SU-DHL-6 (cell line): ENCODE measurements around the gene TAGLN2.

Experiments
- H2AFZ ChIP-seq: fragments of 200-600 bp; sonication (generic); 2 replicates; pipeline ENCODE4 v1.6.1; 2014; ENCODE audit warnings: low read depth, mild to moderate bottlenecking, moderate library complexity, mixed read lengths, antibody characterized with exemption, low read length; ENCODE audit not compliant: severe bottlenecking
- H3F3A ChIP-seq: fragments of 200-600 bp; shearing (Covaris generic); 2 replicates; pipeline ENCODE4 v1.6.0; 2016; ENCODE audit warnings: antibody characterized with exemption, mild to moderate bottlenecking; ENCODE audit not compliant: insufficient read depth
- H3K27ac ChIP-seq: fragments of 200-600 bp; sonication (generic); 2 replicates; pipeline ENCODE4 v1.5.1; 2016; ENCODE audit warnings: low read depth, mild to moderate bottlenecking, low read length, moderate library complexity, mixed read lengths
- H3K27me3 ChIP-seq: fragments of 200-600 bp; sonication (generic), shearing (Covaris generic); 2 replicates; pipeline ENCODE4 v1.6.0; 2014; ENCODE audit warnings: mild to moderate bottlenecking, low read length
- H3K36me3 ChIP-seq: fragments of 200-600 bp; sonication (generic); 2 replicates; pipeline ENCODE4 v1.6.1; 2014; ENCODE audit warnings: mild to moderate bottlenecking, low read length, mixed read lengths
- H3K4me2 ChIP-seq: fragments of 300-600, 200-600 bp; shearing (Covaris generic), sonication (generic); 2 replicates; pipeline ENCODE4 v1.6.0; 2014; ENCODE audit warnings: low read length, low read depth, mild to moderate bottlenecking; ENCODE audit not compliant: poor library complexity, severe bottlenecking
- H3K4me3 ChIP-seq: fragments of 200-600 bp; sonication (generic); 2 replicates; pipeline ENCODE4 v1.5.1; 2014; ENCODE audit warnings: antibody characterized with exemption, low read length, mild to moderate bottlenecking, mixed read lengths; ENCODE audit not compliant: insufficient read depth, poor library complexity, severe bottlenecking
- H3K79me2 ChIP-seq: fragments of 200-600 bp; sonication (generic); 2 replicates; pipeline ENCODE4 v1.6.1; 2014; ENCODE audit warnings: mild to moderate bottlenecking, low read length, moderate library complexity; ENCODE audit not compliant: insufficient read depth
- H3K9ac ChIP-seq: fragments of 200-600 bp; sonication (generic); 2 replicates; pipeline ENCODE4 v1.7.0; 2014; ENCODE audit warnings: mild to moderate bottlenecking, low read length
- H3K9me2 ChIP-seq: fragments of 200-600 bp; sonication (generic); replicated peaks from 2 replicates; pipeline ENCODE4 v1.6.1; 2014; ENCODE audit warnings: low read length; ENCODE audit not compliant: insufficient read depth
- H3K9me3 ChIP-seq: fragments of 200-600 bp; sonication (generic); 2 replicates; pipeline ENCODE4 v1.6.1; 2014; ENCODE audit warnings: low read length, mixed read lengths; ENCODE audit not compliant: insufficient read depth
- H4K20me1 ChIP-seq: fragments of 200-600 bp; sonication (generic); 2 replicates; pipeline ENCODE4 v1.6.1; 2014; ENCODE audit warnings: low read depth, mild to moderate bottlenecking, antibody characterized with exemption, low read length, moderate library complexity, mixed read lengths
- CTCF ChIP-seq: fragments of 200-600 bp; sonication (generic); IDR thresholded peaks from one replicate; pipeline ENCODE4 v1.5.1; 2017; ENCODE audit warnings: antibody characterized with exemption, mild to moderate bottlenecking, low read length, moderate library complexity; ENCODE audit not compliant: insufficient read depth, poor library complexity, severe bottlenecking
- EZH2phosphoT487 ChIP-seq: fragments of 200-600 bp; sonication (generic), shearing (Covaris generic); conservative IDR thresholded peaks from 2 replicates; pipeline ENCODE4 v1.6.1; 2018; ENCODE audit warnings: mild to moderate bottlenecking, antibody characterized with exemption, low read length, moderate library complexity, mixed read lengths

Gene TAGLN2

GRCh38 chr1:159942632-159943277 lies 17.4 kb upstream of the TAGLN2 start:
- TF ChIP-seq EZH2phosphoT487 = no peak
- no peak for TF ChIP-seq CTCF
- H3K9me2 ChIP-seq = no peaks in the 10 kb centered on the region
- H3K9ac ChIP-seq = no peak overlapping the region
- H3K27me3 ChIP-seq = no peaks in the 10 kb centered on the region
- H3K79me2 ChIP-seq = no peaks in the 10 kb centered on the region
- H3K4me3 ChIP-seq = no peak overlapping the region
- H3K9me3 ChIP-seq = no peaks in the 10 kb centered on the region
- no peaks in the 10 kb centered on the region for H4K20me1 ChIP-seq
- no peak overlapping the region for H3K4me2 ChIP-seq
- H3F3A ChIP-seq = no peaks in the 10 kb centered on the region
- H3K36me3 ChIP-seq = no peaks in the 10 kb centered on the region
- no peak overlapping the region for H2AFZ ChIP-seq
- no peak overlapping the region for H3K27ac ChIP-seq

DNA sequence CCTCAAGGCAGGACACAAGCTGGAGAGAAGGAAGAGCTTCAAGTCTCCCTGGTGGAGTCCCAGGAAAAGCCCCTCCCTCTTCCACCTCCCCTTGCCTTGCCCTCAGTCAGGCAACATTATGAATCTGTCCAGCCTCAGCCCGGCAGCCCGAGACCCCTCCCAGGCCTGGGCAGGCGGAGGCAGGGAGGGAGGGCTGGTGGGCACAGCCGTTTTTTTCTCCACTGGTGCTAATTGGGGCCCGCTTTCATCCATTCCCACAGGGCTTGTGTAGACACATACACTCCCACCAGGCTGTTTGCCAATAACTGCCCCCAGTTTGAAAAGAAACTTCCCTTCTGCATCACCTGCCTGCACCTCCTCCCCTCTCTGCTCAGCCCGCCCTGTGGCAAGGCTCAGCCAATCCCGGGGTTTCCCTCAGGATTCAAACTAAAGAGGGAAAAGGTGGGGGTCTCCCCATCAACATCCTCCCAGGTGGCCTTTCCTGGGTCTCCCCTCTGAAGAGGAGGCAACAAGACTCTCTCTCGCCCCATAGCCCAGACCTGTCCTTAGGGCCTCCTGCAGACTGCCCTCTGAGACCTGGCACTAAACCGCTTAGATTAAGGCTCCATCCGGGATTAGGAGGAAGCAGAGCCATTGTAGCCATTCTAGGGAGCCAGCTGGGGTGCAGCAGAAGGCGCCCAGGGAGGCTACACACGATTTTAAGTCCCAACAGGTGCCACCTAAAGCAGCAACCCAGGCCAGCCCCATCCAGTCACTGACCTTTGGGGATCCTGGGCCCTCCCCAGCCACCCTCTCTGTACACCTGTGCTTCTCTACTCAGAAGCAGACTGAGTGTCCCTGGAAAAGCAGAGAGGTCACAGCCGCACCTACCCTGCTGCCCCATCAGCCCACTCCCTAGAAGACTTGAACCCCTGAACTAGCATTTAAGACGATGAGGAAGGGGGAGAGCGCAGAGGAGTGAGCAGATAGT lies 16.6 kb upstream of the TAGLN2 start:
- Histone ChIP-seq H3K9me3 (no peaks in the 10 kb centered on the region), H3K4me2 (no peak overlapping the region), H3K4me3 (no peak overlapping the region), H4K20me1 (no peaks in the 10 kb centered on the region), H3K36me3 (no peaks in the 10 kb centered on the region), H3K9ac (no peak overlapping the region), H3F3A (no peaks in the 10 kb centered on the region), H3K27ac (no peak overlapping the region), H3K9me2 (no peaks in the 10 kb centered on the region), H3K79me2 (no peaks in the 10 kb centered on the region), H2AFZ (no peak overlapping the region), H3K27me3 (no peaks in the 10 kb centered on the region)
- TF ChIP-seq CTCF (no peak), EZH2phosphoT487 (no peak)

- Histone ChIP-seq H3K4me2 (no peak overlapping the region), H3K4me3 (no peak overlapping the region)
- TF ChIP-seq EZH2phosphoT487 = no peak
- no peak for TF ChIP-seq CTCF
Measured at GRCh38 chr1:159941141-159941540, 15.8 kb upstream of the TAGLN2 start.

More at GRCh38 chr1:159941141-159941540, 15.8 kb upstream of the TAGLN2 start:
- H3K27me3 ChIP-seq = no peaks in the 10 kb centered on the region
- no peak overlapping the region for H3K9ac ChIP-seq
- H3K27ac ChIP-seq = no peak overlapping the region
- no peaks in the 10 kb centered on the region for H3K36me3 ChIP-seq
- H3K9me3 ChIP-seq = no peaks in the 10 kb centered on the region
- no peaks in the 10 kb centered on the region for H3K9me2 ChIP-seq
- no peaks in the 10 kb centered on the region for H3K79me2 ChIP-seq
- no peaks in the 10 kb centered on the region for H3F3A ChIP-seq
- no peak overlapping the region for H2AFZ ChIP-seq
- H4K20me1 ChIP-seq = no peaks in the 10 kb centered on the region
